Measurements from ENCODE around the gene CDC14A. TPM values are rescaled to one million over a fixed set of nuclear protein-coding genes. Genes with fewer than 3 reads are reported as not detected.

The CDC14A gene
- total RNA-seq, 6 experiments from 2014 or later = 2.4 to 5.1 (median 3.0) TPM

DNA sequence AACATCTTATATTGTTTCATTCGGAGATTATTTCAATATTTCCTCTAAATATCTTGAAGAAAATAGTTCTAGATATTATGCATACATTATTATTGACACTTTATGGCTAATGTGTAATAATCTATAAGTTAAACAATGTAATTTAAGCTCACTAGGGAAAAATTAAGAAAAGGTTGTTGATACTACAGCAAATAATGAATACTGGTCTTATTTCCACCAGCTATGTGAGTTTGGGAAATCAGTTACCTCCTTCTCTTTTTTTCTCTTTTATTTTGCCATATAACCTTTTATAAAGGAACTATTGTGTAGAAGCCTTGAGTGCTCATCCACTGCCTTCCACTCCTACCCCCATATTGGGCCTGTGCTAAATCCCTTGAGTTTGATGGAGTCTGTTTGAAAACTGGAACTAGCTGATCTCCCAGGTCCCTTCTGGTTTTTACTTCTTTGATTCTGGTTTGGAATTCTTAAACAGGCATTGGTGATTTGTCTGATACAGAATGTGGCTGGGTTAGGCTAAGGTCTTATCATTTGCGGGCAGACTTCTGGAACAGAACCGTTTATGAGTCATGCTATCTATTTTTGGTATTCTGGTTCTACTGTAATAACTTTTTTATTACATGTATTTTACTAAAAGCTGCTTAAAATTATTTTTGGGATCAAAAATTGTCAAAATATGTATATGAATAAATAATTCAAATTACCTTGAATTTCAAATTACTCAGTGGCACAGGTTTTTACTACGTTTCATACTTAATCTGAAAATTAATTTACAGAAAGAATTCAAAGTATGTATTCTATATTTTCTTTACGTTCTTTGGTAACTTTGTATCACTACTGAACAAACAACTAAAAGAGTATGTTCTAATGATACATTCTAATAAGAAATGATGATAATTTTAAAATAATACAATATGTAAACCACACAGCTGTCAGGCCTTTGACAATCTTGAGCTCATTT, 5.0 kb upstream of the CDC14A start:
- Mint-ChIP-seq H3K27ac (no peak overlapping the region; the same call in 1 of the 2 replicates), H3K4me3 (no peak overlapping the region), H3K27me3 (ENCODE audit: insufficient read depth) (peaks cover 12% of the 10 kb centered on the region), H3K9me3 (no peaks in the 10 kb centered on the region), H3K36me3 (ENCODE audit: low read depth) (no peaks in the 10 kb centered on the region), H3K4me1 (ENCODE audit: low read depth) (peaks cover 16% of the 10 kb centered on the region)
- DNase-seq = no peak
- TF ChIP-seq, protein P1, sequence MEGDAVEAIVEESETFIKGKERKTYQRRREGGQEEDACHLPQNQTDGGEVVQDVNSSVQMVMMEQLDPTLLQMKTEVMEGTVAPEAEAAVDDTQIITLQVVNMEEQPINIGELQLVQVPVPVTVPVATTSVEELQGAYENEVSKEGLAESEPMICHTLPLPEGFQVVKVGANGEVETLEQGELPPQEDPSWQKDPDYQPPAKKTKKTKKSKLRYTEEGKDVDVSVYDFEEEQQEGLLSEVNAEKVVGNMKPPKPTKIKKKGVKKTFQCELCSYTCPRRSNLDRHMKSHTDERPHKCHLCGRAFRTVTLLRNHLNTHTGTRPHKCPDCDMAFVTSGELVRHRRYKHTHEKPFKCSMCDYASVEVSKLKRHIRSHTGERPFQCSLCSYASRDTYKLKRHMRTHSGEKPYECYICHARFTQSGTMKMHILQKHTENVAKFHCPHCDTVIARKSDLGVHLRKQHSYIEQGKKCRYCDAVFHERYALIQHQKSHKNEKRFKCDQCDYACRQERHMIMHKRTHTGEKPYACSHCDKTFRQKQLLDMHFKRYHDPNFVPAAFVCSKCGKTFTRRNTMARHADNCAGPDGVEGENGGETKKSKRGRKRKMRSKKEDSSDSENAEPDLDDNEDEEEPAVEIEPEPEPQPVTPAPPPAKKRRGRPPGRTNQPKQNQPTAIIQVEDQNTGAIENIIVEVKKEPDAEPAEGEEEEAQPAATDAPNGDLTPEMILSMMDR (IDR thresholded peaks at IDR 0.05) = no peak

- Mint-ChIP-seq H3K4me1 (ENCODE audit: low read depth) (peaks cover 21% of the 10 kb centered on the region), H3K4me3 (no peak overlapping the region), H3K27me3 (ENCODE audit: insufficient read depth) (peaks cover 13% of the 10 kb centered on the region), H3K9me3 (no peaks in the 10 kb centered on the region), H3K27ac (no peak overlapping the region), H3K36me3 (ENCODE audit: low read depth) (no peaks in the 10 kb centered on the region)
- TF ChIP-seq, protein P1 (IDR thresholded peaks at IDR 0.05) = no peak
- no peak for DNase-seq
Measured at GRCh38 chr1:100348549-100349144, 3.7 kb upstream of the CDC14A start.

DNA sequence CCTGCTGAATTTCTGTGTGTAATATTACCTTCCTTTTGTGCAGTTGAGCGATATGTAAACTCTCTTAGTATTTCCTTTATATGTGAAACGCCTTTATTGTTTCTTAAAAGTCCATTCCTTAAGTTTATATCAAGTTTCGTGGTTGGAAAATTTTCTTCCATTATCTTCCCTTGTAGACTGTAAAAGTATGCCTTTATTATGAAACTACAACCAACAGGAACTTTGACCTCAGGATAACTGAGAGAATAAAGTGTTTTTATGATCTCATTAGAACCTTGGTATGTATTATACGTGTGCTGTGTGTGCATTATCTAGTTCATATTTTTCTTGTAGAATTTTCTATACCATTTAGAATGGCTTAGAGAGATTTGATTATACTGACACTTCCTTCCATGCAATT, 3.1 kb upstream of the CDC14A start:
- Mint-ChIP-seq H3K27me3 (ENCODE audit: insufficient read depth) (peaks cover 9% of the 10 kb centered on the region), H3K9me3 (no peaks in the 10 kb centered on the region), H3K36me3 (ENCODE audit: low read depth) (no peaks in the 10 kb centered on the region), H3K4me3 (no peak overlapping the region), H3K4me1 (ENCODE audit: low read depth) (peaks cover 27% of the 10 kb centered on the region), H3K27ac (no peak overlapping the region)
- no peak for DNase-seq
- TF ChIP-seq, protein P1 (IDR thresholded peaks at IDR 0.05) = no peak

DNA sequence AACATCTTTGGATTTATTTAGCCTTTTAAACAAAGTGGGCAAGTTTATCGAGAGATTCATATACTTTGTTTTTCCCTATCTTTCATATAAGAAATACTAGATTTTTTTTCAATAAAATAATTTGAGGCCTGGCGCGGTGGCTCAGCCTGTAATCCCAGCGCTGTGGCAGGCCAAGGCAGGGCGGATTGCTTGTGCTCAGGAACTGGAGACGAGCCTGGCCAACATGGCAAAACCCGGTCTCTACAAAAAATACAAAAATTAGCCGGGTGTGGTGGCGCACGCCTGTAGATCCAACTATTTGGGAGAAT, 1.6 kb upstream of the CDC14A start:
- Mint-ChIP-seq H3K4me3 (peak overlapping the region; percentile 98), H3K27ac (peak overlapping the region; percentile 99), H3K9me3 (no peaks in the 10 kb centered on the region), H3K36me3 (ENCODE audit: low read depth) (no peaks in the 10 kb centered on the region), H3K27me3 (ENCODE audit: insufficient read depth) (peaks cover 9% of the 10 kb centered on the region), H3K4me1 (ENCODE audit: low read depth) (peaks cover 40% of the 10 kb centered on the region)
- DNase-seq = no peak
- TF ChIP-seq, protein P1 (IDR thresholded peaks at IDR 0.05) = no peak

GRCh38 chr1:100351095-100351887, 1.0 kb upstream of the CDC14A start:
- no peaks in the 10 kb centered on the region for H3K9me3 Mint-ChIP-seq
- peaks cover 40% of the 10 kb centered on the region for H3K4me1 Mint-ChIP-seq (ENCODE audit: low read depth)
- peak overlapping the region; percentile 99 for H3K27ac Mint-ChIP-seq
- peak overlapping the region; percentile 98 for H3K4me3 Mint-ChIP-seq
- TF ChIP-seq, protein P1 (IDR thresholded peaks at IDR 0.05) = peak; percentile 68
- no peaks in the 10 kb centered on the region for H3K36me3 Mint-ChIP-seq (ENCODE audit: low read depth)
- peaks cover 9% of the 10 kb centered on the region for H3K27me3 Mint-ChIP-seq (ENCODE audit: insufficient read depth)
- peak; percentile 90 for DNase-seq
